Measurements from ENCODE around the gene APOBEC3H. TPM values are rescaled to one million over a fixed set of nuclear protein-coding genes. Genes with fewer than 3 reads are reported as not detected.
"Not testable (repeated sequence)": the region's sequence is repeated elsewhere in the genome, so short reads cannot be mapped to it uniquely, and the experiment has no call there.

Gene APOBEC3H
- total RNA-seq (1 to 10 TPM in 1 of 5 donors, not detected in 4; 7.8 TPM), polyA plus RNA-seq (under 1 TPM in 1 of 3 donors, not detected in 2; 0.63 TPM)
- long read RNA-seq, donor 1: 0 reads
- long read RNA-seq, donor 2: 0 reads
- long read RNA-seq, donor 3: 0 reads
- long read RNA-seq, donor 4: 0 reads
- long read RNA-seq, donor 5: 0 reads
- long read RNA-seq, donor 6: 0 reads
- long read RNA-seq, donor 7: 0 reads
- long read RNA-seq, donor 8: 0 reads
- long read RNA-seq, donor 9: 0 reads
- long read RNA-seq, donor 10: 0 reads

DNA sequence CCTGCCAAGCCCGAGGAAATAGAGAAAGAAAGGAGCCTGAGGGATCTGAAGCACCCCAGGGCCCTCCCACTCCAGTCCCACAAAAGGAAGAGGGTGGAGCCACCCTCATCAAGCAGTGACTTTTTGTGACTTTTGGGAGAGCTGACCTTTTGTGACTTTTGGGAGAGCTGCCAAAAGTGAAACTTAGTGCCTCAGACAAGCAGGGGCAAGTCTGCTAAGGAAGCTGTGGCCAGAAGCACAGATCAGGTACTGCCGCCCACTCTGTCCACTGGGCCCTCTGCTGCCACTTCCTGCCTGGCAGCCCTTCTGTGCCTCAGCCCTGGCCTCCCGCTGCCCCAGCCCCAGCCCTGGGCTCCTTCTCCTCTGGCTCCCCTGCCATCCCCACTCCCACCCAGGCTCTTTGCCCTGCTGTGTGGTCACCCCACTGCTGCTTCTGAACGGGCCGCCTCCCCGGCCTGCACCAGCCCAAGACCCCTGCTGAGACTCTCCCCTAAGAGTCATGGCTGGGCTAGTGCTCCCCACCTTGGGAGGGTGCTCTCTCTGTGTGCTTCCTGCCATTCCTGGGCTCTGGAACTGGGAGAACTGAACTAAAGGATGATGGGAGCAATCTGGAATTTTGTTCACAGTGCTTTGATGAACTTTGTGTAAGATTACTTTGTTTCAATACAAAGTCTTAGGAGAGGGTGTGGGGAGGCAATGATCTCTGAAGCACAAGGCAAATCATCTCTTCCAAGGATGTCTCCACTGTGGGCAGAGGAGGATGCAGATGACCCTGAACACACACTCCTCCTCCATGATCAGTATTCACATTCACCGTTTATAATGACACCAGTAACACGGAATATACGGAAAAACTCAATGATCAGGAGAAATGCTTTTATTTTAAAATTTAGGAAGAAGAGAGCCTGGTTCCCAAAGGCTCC is at the start of gene APOBEC3H:
TSS of gene APOBEC3H (plus strand) at position 147 of the 923 bp plus-strand sequence. CDS start 3,035 bp downstream, outside the sequence.
- intact Hi-C loops (cut with DNase I; ENCODE audit: low total_unique reads): no loop called here
- Histone ChIP-seq H3K36me3 (no peaks in the 10 kb centered on the region), H3K4me3 (peak within 1 kb of the TSS in 1 of 4 donors; percentile 3), H3K9me3 (no peaks in the 10 kb centered on the region), H3K27me3 (no peaks in the 10 kb centered on the region), H3K27ac (peak within 1 kb of the TSS; percentile 25 to 73 (median 51)), H3K4me1 (peaks cover 0 to 16% (median 10%) of the 10 kb centered on the region in 4 donors)
- 60 to 72% (median 66%) methylated on average over 9 of the region's 9 CpGs for WGBS, 5 donors
- TF ChIP-seq EP300 (IDR thresholded peaks at IDR 0.05): no peak
- no peak for TF ChIP-seq POLR2AphosphoS5 (IDR thresholded peaks at IDR 0.05)
- TF ChIP-seq, protein P1, sequence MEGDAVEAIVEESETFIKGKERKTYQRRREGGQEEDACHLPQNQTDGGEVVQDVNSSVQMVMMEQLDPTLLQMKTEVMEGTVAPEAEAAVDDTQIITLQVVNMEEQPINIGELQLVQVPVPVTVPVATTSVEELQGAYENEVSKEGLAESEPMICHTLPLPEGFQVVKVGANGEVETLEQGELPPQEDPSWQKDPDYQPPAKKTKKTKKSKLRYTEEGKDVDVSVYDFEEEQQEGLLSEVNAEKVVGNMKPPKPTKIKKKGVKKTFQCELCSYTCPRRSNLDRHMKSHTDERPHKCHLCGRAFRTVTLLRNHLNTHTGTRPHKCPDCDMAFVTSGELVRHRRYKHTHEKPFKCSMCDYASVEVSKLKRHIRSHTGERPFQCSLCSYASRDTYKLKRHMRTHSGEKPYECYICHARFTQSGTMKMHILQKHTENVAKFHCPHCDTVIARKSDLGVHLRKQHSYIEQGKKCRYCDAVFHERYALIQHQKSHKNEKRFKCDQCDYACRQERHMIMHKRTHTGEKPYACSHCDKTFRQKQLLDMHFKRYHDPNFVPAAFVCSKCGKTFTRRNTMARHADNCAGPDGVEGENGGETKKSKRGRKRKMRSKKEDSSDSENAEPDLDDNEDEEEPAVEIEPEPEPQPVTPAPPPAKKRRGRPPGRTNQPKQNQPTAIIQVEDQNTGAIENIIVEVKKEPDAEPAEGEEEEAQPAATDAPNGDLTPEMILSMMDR (IDR thresholded peaks at IDR 0.05): no peak
- TF ChIP-seq POLR2A (IDR thresholded peaks at IDR 0.05): no peak
- peak in 1 of 2 donors; percentile 52 for DNase-seq

DNA sequence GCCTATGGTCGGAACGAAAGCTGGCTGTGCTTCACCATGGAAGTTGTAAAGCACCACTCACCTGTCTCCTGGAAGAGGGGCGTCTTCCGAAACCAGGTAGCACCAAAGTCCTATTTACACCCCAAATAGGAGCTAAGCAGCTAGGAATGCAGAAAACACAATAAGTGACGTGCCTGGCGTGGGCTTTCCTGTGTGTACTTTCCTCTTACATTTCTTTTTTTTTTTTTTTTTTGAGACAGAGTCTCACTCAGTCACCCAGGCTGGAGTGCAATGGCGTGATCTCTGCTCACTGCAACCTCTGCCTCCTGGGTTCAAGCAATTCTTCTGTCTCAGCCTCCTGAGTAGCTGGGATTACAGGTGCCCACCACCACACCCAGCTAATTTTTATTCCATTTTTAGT is 47.6 kb upstream of the APOBEC3H start:
- H3K4me1 ChIP-seq; DNase-seq; H3K27ac ChIP-seq; H3K27me3 ChIP-seq; intact Hi-C loops (cut with DNase I; ENCODE audit: low total_unique reads); H3K4me3 ChIP-seq; H3K9me3 ChIP-seq: not testable (repeated sequence)
- 47 to 64% (median 56%) methylated on average over 7 of the region's 7 CpGs for WGBS, 5 donors
- H3K36me3 ChIP-seq: peaks cover 0 to 16% (median 10%) of the 10 kb centered on the region in 4 donors

DNA sequence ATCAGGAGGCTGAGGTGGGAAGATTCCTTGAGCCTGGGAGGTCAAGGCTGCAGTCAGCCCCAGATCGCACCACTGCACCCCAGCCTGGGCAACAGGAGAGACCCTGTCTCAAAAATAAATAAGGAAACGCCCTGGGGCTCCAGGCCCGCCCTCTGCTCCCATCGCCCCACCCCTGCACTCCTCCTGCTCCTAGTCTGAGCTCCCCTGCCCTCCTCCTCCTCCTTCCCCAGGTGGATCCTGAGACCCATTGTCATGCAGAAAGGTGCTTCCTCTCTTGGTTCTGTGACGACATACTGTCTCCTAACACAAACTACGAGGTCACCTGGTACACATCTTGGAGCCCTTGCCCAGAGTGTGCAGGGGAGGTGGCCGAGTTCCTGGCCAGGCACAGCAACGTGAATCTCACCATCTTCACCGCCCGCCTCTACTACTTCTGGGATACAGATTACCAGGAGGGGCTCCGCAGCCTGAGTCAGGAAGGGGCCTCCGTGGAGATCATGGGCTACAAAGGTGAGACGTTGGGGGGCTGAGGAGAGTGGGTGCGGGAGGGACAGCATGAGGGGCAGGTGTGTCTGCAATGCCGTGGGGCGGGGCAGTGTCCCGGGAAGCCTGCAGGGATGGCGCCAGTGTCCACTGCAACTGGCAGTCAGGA is 45.1 kb upstream of the APOBEC3H start:
- H3K9me3 ChIP-seq, H3K27me3 ChIP-seq: not testable (repeated sequence)

DNA sequence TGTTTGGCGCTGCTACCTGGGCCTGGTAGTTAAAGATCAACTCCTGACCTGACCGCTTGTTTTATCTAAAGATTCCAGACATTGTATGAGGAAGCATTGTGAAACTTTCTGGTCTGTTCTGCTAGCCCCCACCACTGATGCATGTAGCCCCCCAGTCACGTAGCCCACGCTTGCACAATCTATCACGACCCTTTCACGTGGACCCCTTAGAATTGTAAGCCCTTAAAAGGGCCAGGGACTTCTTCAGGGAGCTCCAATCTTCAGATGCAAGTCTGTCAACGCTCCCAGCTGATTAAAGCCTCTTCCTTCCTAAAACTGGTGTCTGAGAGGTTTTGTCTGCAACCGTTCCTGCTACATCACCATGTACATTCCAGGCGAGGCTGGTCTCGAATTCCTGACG is 41.4 kb upstream of the APOBEC3H start:
- Histone ChIP-seq H3K27me3 (no peaks in the 10 kb centered on the region), H3K4me3 (no peak overlapping the region), H3K27ac (no peak overlapping the region), H3K4me1 (no peaks in the 10 kb centered on the region), H3K36me3 (no peaks in the 10 kb centered on the region), H3K9me3 (peaks cover 0 to 4% (median 0%) of the 10 kb centered on the region in 4 donors)
- TF ChIP-seq POLR2A (IDR thresholded peaks at IDR 0.05) (no peak), EP300 (IDR thresholded peaks at IDR 0.05) (no peak), POLR2AphosphoS5 (IDR thresholded peaks at IDR 0.05) (no peak)
- TF ChIP-seq, protein P1 (IDR thresholded peaks at IDR 0.05): no peak
- DNase-seq: no peak
- intact Hi-C loops (cut with DNase I; ENCODE audit: low total_unique reads): no loop called here
- 90 to 93% (median 93%) methylated on average over 11 of the region's 11 CpGs for WGBS, 5 donors

More for the DNA sequence above, 45.1 kb upstream of the APOBEC3H start:
- intact Hi-C loops (cut with DNase I; ENCODE audit: low total_unique reads); H3K4me1 ChIP-seq; H3K4me3 ChIP-seq; H3K27ac ChIP-seq; DNase-seq; H3K36me3 ChIP-seq: not testable (repeated sequence)
- WGBS, 5 donors: 70 to 84% (median 79%) methylated on average over 11 to 16 of the region's 18 CpGs

DNA sequence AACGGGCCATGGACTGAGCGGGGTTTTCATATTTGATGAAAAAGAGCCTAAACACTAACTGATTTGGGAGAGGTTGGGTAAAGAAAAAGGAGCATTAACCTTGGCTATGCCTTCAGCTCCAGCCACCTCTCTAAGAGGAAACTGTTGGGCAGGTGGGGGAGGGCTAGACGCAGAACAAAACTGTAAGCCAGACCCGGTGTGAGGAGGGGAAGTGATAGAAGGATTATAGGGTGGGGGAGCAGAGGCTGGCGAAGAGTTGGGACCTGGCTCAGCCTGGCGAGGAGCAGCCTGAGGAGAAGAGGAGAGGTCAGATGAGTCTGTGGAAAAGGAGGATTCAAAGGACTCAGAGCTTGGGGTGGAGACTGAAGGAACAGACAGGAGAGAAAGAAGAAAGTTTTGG is 35.8 kb upstream of the APOBEC3H start:
- H3K4me1 ChIP-seq; H3K4me3 ChIP-seq; H3K36me3 ChIP-seq; intact Hi-C loops (cut with DNase I; ENCODE audit: low total_unique reads); DNase-seq; H3K27me3 ChIP-seq; H3K9me3 ChIP-seq; H3K27ac ChIP-seq: not testable (repeated sequence)
- 56 to 76% (median 68%) methylated on average over 6 of the region's 6 CpGs for WGBS, 5 donors

DNA sequence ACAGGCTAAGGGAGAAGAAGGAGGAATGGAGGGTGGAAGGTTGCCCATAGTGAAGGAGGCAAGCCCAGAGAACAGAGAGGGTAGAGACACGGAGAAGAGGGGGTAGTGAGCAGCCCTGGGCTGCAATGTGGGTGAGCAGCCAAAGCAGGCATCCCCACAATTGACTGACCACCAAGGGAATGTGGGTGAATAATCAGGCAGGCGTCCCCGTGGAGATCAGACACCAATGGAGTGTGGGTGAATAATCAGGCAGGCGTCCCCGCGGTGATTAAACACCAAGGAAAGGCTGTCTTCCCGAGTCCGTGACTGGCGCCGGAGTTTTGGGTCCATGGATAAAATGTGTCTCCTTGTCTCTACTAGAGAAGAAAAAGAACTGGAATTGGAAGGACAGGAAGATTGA is 35.1 kb upstream of the APOBEC3H start:
- H3K27me3 ChIP-seq; H3K4me1 ChIP-seq; H3K27ac ChIP-seq; H3K4me3 ChIP-seq; H3K9me3 ChIP-seq; H3K36me3 ChIP-seq; DNase-seq; intact Hi-C loops (cut with DNase I; ENCODE audit: low total_unique reads): not testable (repeated sequence)
- WGBS, 5 donors: 80 to 85% (median 82%) methylated on average over 10 of the region's 10 CpGs

DNA sequence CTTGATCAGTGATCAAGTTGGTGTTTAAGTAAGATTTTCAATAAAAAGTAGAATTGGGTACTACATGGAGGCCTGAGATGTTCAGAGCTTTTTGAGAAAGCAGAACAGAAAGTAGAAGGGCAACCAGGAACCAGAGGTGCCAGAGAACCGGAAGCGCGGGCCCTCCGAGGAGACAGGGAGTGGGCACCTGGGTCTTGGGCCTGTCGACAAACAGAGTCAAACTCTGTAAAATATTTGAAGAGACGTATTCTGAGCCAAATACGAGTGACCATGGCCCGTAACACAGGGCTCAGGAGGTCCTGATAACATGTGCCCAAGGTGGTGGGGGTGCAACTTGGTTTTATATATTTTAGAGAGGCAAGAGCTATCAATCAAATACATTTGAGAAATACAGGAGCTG is 33.1 kb upstream of the APOBEC3H start:
- H3K27me3 ChIP-seq; H3K4me1 ChIP-seq; H3K27ac ChIP-seq; DNase-seq; H3K36me3 ChIP-seq; H3K4me3 ChIP-seq; H3K9me3 ChIP-seq; intact Hi-C loops (cut with DNase I; ENCODE audit: low total_unique reads): not testable (repeated sequence)
- 81 to 97% (median 94%) methylated on average over 5 to 8 of the region's 8 CpGs for WGBS, 5 donors

DNA sequence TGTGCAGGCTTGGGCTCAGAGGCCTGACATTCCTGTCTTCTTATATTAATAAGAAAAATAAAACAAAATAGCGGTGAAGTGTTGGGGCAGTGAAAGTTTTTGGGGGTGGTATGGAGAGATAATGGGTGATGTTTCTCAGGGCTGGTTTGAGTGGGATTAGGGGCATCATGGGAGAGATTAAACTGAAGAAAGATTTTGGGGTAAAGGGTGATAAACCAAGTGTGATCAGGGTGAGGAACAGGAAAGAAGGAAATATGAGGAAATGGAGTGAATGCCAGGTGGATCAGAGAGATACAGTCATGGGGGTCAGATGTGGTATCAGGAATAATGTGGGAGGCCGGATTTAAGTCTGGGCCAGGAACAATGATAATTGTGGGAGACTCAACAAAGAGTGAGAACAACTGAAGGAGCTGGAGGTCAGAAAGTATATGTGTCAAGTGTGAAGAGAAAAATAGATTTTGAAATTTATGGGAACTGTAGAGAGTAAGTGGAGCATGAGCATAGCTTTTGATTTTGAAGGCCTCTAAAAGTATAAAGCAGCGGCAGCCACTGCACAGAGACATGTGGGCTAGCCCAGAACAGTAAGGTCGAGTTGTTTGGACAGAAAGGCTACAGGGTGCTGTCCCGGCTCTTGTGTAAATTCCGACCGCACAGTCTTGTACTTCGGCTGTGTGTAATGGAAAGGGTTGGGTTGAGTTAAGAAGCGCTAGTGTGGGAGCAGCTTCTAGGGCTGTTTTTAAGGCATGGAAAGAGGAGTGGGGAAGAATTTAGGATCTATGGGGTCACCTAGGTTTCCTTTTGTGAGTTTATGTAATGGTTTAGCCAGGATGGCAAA is 30.4 kb upstream of the APOBEC3H start:
- H3K36me3 ChIP-seq; DNase-seq; H3K9me3 ChIP-seq; H3K27ac ChIP-seq; H3K4me1 ChIP-seq; H3K27me3 ChIP-seq; H3K4me3 ChIP-seq; intact Hi-C loops (cut with DNase I; ENCODE audit: low total_unique reads): not testable (repeated sequence)
- WGBS, 5 donors: 82 to 88% (median 84%) methylated on average over 9 of the region's 9 CpGs
